Measurements from ENCODE around the gene CHST11. TPM values are rescaled to one million over a fixed set of nuclear protein-coding genes. Genes with fewer than 3 reads are reported as not detected.

Gene CHST11
- total RNA-seq, 1 donor from 2014 or later: 6.0 TPM

DNA sequence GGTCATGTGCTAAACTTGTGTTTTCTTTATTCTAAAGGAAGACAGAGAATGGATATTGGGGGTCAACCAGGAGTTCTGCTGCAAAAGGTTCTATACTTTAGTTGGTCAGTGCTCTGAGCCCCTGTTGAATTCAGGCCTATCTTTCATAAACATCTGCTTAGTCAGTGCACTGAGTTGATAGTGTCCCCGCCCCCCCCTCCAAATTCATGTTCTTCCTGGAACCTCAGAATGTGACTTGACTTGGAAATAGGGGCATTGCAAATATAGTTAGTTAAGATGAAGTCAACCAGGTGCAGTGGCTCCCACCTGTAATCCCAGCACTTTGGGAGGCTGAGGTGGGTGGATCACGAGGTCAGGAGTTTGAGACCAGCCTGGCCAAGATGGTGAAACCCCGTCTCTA, 23.3 kb downstream of the CHST11 start:
- Histone ChIP-seq H3K27ac (replicated peaks) (no peak overlapping the region), H3K36me3 (peaks cover 7% of the 10 kb centered on the region), H3K9me3 (replicated peaks) (peaks cover 8% of the 10 kb centered on the region), H3K4me3 (no peak overlapping the region), H3K4me1 (peaks cover 7% of the 10 kb centered on the region), H3K27me3 (ENCODE audit: low read depth) (no peaks in the 10 kb centered on the region)
- no peak for DNase-seq
- intact Hi-C loops (cut with micrococcal nuclease): no loop called here
- TF ChIP-seq, protein P1, sequence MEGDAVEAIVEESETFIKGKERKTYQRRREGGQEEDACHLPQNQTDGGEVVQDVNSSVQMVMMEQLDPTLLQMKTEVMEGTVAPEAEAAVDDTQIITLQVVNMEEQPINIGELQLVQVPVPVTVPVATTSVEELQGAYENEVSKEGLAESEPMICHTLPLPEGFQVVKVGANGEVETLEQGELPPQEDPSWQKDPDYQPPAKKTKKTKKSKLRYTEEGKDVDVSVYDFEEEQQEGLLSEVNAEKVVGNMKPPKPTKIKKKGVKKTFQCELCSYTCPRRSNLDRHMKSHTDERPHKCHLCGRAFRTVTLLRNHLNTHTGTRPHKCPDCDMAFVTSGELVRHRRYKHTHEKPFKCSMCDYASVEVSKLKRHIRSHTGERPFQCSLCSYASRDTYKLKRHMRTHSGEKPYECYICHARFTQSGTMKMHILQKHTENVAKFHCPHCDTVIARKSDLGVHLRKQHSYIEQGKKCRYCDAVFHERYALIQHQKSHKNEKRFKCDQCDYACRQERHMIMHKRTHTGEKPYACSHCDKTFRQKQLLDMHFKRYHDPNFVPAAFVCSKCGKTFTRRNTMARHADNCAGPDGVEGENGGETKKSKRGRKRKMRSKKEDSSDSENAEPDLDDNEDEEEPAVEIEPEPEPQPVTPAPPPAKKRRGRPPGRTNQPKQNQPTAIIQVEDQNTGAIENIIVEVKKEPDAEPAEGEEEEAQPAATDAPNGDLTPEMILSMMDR (IDR thresholded peaks at IDR 0.05; ENCODE audit: borderline replicate concordance): no peak

DNA sequence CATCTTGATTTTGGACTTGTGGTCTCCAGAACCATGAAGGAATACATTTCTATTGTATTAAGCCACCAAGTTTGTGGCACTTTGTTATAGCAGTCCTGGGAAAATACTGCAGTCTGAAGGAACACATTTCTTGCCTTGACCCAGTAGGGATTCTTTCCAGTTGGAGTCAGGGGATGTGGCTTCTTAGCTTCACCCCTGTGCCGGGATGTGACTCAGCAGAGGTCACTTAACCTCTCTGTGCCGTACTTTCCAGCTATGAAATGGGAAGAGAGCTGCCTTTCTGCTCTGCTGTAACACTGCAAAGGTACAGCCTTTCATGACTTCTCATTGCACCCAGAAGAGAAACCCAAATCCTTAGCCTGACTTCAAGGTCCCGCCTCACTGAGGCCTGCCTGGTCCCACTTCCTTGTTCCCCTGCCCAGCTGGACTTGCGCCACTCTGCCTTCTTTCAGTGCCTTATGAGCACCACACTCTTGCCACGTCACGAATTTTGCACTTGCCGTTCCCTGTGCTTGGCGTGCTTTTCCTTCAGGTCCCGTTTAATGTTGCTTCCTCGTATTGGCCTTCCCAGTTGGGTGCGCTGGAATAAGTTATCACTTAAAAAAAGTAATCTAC, 24.2 kb downstream of the CHST11 start:
- intact Hi-C loops (cut with micrococcal nuclease): no loop called here
- TF ChIP-seq, protein P1 (IDR thresholded peaks at IDR 0.05; ENCODE audit: borderline replicate concordance): no peak
- H3K27me3 ChIP-seq (ENCODE audit: low read depth): no peaks in the 10 kb centered on the region
- H3K36me3 ChIP-seq: peaks cover 7% of the 10 kb centered on the region
- peak overlapping the region; percentile 16 for H3K27ac ChIP-seq (replicated peaks)
- peaks cover 8% of the 10 kb centered on the region for H3K9me3 ChIP-seq (replicated peaks)
- H3K4me3 ChIP-seq: no peak overlapping the region
- DNase-seq: peak; percentile 46
- H3K4me1 ChIP-seq: peaks cover 15% of the 10 kb centered on the region

DNA sequence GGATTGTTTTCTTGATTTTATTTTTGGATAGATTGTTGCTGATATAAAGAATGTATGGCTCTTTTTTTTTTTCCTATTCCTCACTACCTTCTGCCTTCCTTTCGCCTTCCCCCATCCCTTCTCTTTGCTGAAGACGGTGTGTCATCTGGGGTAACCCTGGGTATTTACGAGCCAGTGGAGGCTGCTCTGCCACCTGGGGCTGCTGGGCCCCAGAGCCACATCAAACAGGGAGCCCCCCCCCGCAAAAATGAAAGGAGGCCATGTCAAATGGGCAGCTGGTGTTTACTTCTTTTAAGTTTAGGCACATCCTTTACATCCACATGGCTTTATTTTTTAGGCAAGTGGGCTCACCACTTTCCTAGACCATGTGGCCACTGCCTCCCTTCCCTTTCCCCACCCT, 25.4 kb downstream of the CHST11 start:
- Histone ChIP-seq H3K4me3 (no peak overlapping the region), H3K27ac (replicated peaks) (no peak overlapping the region), H3K9me3 (replicated peaks) (peaks cover 8% of the 10 kb centered on the region), H3K4me1 (peaks cover 27% of the 10 kb centered on the region), H3K27me3 (ENCODE audit: low read depth) (no peaks in the 10 kb centered on the region), H3K36me3 (peaks cover 7% of the 10 kb centered on the region)
- no peak for DNase-seq
- TF ChIP-seq, protein P1 (IDR thresholded peaks at IDR 0.05; ENCODE audit: borderline replicate concordance): no peak
- intact Hi-C loops (cut with micrococcal nuclease): no loop called here

DNA sequence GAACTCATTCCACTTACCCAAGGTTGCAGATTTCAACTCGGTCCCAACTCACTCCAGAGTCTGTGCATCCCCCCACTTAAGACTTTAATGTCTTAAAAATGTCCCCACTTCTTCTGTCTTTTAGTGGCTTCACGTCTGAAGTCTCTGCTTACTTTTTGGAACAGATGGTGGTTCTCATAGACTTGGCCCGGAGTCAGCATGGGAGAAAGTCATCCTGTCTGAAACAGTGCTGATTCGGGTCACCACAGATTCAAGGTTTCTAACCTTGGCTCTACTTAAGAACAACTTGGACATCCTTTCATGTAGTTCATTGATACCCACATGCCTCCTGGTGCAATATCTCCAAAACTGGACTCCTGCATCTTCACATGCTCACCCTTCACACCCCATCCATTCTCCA, 26.0 kb downstream of the CHST11 start:
- intact Hi-C loops (cut with micrococcal nuclease): no loop called here
- Histone ChIP-seq H3K9me3 (replicated peaks) (peaks cover 8% of the 10 kb centered on the region), H3K36me3 (peaks cover 7% of the 10 kb centered on the region), H3K27me3 (ENCODE audit: low read depth) (no peaks in the 10 kb centered on the region), H3K4me1 (peaks cover 33% of the 10 kb centered on the region), H3K27ac (replicated peaks) (no peak overlapping the region), H3K4me3 (no peak overlapping the region)
- TF ChIP-seq, protein P1 (IDR thresholded peaks at IDR 0.05; ENCODE audit: borderline replicate concordance): no peak
- DNase-seq: no peak

DNA sequence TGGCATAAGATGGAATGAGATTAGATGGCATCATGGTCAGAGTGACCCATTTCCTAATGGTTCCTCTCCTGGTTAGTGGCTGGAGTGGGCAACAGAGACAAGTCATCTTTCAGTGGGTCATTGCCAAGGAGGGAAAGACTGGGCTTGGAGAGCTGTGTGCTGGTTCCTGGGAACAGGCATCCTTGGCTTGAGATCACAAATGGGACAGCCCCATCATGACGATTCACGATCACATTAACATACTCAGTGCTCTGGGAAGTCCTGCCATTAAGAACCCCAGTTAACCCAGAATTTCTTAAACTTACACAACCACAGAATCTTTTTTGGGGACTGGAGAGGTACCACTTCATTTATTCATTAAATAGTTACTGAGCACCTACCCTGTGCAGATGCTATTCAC, 27.3 kb downstream of the CHST11 start:
- TF ChIP-seq, protein P1 (IDR thresholded peaks at IDR 0.05; ENCODE audit: borderline replicate concordance): no peak
- H3K9me3 ChIP-seq (replicated peaks): peaks cover 8% of the 10 kb centered on the region
- H3K4me1 ChIP-seq: peaks cover 26% of the 10 kb centered on the region
- no peak overlapping the region for H3K4me3 ChIP-seq
- intact Hi-C loops (cut with micrococcal nuclease): no loop called here
- DNase-seq: no peak
- no peaks in the 10 kb centered on the region for H3K27me3 ChIP-seq (ENCODE audit: low read depth)
- H3K27ac ChIP-seq (replicated peaks): no peak overlapping the region
- peaks cover 7% of the 10 kb centered on the region for H3K36me3 ChIP-seq

Data from left ventricle myocardium inferior (tissue), 1 donor.